ENCODE measurements around the gene MCEE.

GRCh38 chr2:71067567-71068217 is 62.3 kb downstream of the MCEE start:
- TF ChIP-seq BHLHE40 (IDR thresholded peaks at IDR 0.05; ENCODE audit: borderline replicate concordance) (no peak), NFRKB (IDR thresholded peaks at IDR 0.05) (no peak)
